Lower lobe of right lung (tissue), 2 donors: ENCODE data around the gene GABRP. TPM values are rescaled to one million over a fixed set of nuclear protein-coding genes. Genes with fewer than 3 reads are reported as not detected.
A peak's percentile ranks its signal among the peaks of the same experiment; 100 is the strongest.
"Not testable (repeated sequence)": the region's sequence is repeated elsewhere in the genome, so short reads cannot be mapped to it uniquely, and the experiment has no call there.

Experiments
- ATAC-seq, 2 donors: fragments of 200-7000 bp; cut with Tn5 transposase; one replicate each; pipeline ENCODE4 v1.9.1; 2020 to 2022; ENCODE audit warnings: mild to moderate bottlenecking in 2 of 2, moderate library complexity in 2 of 2
- DNase-seq: peaks from one replicate; pipeline ENCODE4 v3.0.0-alpha.2; 2020
- H3K27ac ChIP-seq: fragments of 200-600 bp; one replicate; pipeline ENCODE4 v1.8.0; 2022
- H3K27me3 ChIP-seq: fragments of 200-600 bp; one replicate; pipeline ENCODE4 v1.8.0; 2022; ENCODE audit warnings: low read depth
- H3K36me3 ChIP-seq: fragments of 200-600 bp; one replicate; pipeline ENCODE4 v1.8.0; 2022; ENCODE audit warnings: mild to moderate bottlenecking
- H3K4me1 ChIP-seq: fragments of 200-600 bp; one replicate; pipeline ENCODE4 v1.8.0; 2022
- H3K4me3 ChIP-seq: fragments of 200-600 bp; one replicate; pipeline ENCODE4 v1.8.0; 2022; ENCODE audit warnings: mild to moderate bottlenecking
- H3K9me3 ChIP-seq: fragments of 200-600 bp; one replicate; pipeline ENCODE4 v1.8.0; 2022
- intact Hi-C: fragments of 100-400 bp; cut with DNase I; formaldehyde crosslinking; loops from one replicate; pipeline ENCODE4 v1.11.0; 2022
- total RNA-seq: library from RNA; stranded (reverse); fragmentation: NEBNext Ultra II Directional; extraction: Animal tissue kit (Norgen Biotek cat#: 25700); gene quantifications from one replicate; pipeline ENCODE4 v1.2.1, GENCODE V29; 2021
- TF ChIP-seq, protein P1 (sequence below): fragments of 200-600 bp; IDR thresholded peaks from one replicate; pipeline ENCODE4 v1.8.0; 2022; ENCODE audit warnings: antibody characterized with exemption, mild to moderate bottlenecking
- donor health status: DM: no; HTN: yes; CAD: no; lungs with severe emphysema.

The GABRP gene
- total RNA-seq, 1 donor from 2014 or later = 0.38 TPM

DNA sequence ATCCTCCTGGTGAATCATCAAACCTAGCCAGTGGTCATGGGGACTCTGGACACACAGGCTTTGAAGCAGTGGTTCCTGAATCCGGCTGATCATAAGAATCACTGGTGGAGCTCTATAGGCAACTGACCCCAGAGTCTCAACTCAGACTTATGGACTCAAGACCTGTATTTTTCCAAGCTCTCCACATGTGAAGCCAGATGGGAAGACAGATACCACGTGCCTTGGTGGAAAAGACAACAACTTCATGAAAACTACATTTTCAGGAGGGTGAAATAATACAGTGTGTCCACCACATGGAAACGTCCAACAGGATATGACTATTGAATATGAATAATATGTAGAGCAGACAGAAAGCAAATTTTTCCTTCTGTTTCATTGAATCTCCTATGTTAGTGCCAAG, 33.7 kb downstream of the GABRP start:
- Histone ChIP-seq H3K27ac (no peak overlapping the region), H3K4me1 (no peaks in the 10 kb centered on the region), H3K36me3 (no peaks in the 10 kb centered on the region), H3K9me3 (no peaks in the 10 kb centered on the region), H3K27me3 (no peaks in the 10 kb centered on the region), H3K4me3 (no peak overlapping the region)
- TF ChIP-seq, protein P1, sequence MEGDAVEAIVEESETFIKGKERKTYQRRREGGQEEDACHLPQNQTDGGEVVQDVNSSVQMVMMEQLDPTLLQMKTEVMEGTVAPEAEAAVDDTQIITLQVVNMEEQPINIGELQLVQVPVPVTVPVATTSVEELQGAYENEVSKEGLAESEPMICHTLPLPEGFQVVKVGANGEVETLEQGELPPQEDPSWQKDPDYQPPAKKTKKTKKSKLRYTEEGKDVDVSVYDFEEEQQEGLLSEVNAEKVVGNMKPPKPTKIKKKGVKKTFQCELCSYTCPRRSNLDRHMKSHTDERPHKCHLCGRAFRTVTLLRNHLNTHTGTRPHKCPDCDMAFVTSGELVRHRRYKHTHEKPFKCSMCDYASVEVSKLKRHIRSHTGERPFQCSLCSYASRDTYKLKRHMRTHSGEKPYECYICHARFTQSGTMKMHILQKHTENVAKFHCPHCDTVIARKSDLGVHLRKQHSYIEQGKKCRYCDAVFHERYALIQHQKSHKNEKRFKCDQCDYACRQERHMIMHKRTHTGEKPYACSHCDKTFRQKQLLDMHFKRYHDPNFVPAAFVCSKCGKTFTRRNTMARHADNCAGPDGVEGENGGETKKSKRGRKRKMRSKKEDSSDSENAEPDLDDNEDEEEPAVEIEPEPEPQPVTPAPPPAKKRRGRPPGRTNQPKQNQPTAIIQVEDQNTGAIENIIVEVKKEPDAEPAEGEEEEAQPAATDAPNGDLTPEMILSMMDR = no peak
- ATAC-seq (no peak), DNase-seq (no peak)
- intact Hi-C loops = no loop called here

DNA sequence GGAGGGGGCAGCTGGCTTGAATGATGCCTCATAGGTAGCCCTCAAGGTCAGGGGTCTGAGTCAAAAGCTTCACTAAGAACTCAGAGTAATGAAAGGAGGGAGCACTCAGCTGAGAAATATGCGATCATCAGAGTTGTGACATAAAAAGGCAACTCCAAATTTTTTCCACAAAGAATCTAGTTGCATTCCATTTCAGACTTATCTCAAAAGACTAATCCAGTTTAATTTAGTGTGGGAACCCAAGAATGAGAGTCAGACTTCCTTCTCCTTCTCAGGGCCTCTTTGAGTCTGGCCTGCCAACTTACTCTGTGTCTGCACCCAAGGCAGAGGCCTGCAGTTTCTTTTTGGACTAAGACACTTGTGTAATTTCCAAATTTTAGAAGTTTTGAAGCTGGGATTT, 34.7 kb downstream of the GABRP start:
- no peak overlapping the region for H3K27ac ChIP-seq
- H3K4me3 ChIP-seq = no peak overlapping the region
- no peaks in the 10 kb centered on the region for H3K27me3 ChIP-seq
- intact Hi-C loops = no loop called here
- TF ChIP-seq, protein P1 = no peak
- no peak for DNase-seq
- no peaks in the 10 kb centered on the region for H3K36me3 ChIP-seq
- H3K4me1 ChIP-seq = no peaks in the 10 kb centered on the region
- H3K9me3 ChIP-seq = no peaks in the 10 kb centered on the region
- no peak for ATAC-seq

DNA sequence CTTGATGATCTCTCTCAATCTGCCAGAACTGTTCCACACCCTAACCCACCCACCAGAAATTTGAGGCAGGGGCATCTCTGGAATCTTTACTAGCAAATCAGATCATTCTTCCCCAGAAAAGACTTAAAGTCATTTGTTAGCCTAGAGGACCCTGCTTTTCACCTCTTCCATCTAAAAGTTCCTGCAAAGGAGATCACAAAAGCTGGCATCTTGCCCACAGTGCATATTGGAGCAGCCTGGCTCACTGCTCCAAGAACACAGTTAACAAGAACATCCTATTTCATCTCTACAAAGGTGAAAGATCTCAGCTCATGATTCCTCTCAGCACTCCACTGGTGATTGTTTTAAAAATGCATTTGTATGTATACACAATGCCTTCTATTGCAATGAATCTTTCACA, 36.3 kb downstream of the GABRP start:
- TF ChIP-seq, protein P1 = no peak
- Histone ChIP-seq H3K4me1 (no peaks in the 10 kb centered on the region), H3K36me3 (no peaks in the 10 kb centered on the region), H3K4me3 (no peak overlapping the region), H3K9me3 (no peaks in the 10 kb centered on the region), H3K27me3 (no peaks in the 10 kb centered on the region), H3K27ac (no peak overlapping the region)
- intact Hi-C loops = no loop called here
- ATAC-seq (no peak), DNase-seq (no peak)

DNA sequence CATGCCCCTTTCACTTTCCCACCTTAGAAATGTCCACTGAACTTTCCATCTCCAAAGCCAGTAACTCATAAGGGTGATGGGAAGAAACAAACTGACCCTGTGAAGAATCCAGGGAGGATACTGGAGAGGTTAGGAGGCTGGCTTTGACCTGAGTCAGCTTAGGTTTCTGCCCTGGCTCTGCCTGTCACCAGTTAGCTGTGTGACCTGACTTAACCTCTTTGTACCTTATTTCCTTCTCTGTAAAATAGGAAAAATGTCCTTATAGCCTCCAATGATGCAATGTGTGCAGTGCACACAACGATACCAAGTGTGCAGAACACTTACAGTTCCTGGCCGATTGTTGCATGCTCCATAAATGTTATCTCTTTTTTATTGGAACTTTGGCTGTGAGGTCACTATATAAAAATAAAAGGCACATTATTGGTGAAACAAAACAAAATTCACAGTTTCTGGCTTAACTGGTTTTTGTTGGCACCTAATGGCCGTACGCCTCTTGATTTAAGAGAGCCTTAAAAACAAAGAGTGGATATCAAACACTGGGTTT, 37.8 kb downstream of the GABRP start:
- ATAC-seq (peak; percentile 44 to 53), DNase-seq (no peak)
- no peaks in the 10 kb centered on the region for H3K27me3 ChIP-seq
- no peak overlapping the region for H3K27ac ChIP-seq
- TF ChIP-seq, protein P1 = no peak
- H3K9me3 ChIP-seq = no peaks in the 10 kb centered on the region
- H3K4me1 ChIP-seq = no peaks in the 10 kb centered on the region
- H3K36me3 ChIP-seq = no peaks in the 10 kb centered on the region
- intact Hi-C loops = no loop called here
- H3K4me3 ChIP-seq = no peak overlapping the region

DNA sequence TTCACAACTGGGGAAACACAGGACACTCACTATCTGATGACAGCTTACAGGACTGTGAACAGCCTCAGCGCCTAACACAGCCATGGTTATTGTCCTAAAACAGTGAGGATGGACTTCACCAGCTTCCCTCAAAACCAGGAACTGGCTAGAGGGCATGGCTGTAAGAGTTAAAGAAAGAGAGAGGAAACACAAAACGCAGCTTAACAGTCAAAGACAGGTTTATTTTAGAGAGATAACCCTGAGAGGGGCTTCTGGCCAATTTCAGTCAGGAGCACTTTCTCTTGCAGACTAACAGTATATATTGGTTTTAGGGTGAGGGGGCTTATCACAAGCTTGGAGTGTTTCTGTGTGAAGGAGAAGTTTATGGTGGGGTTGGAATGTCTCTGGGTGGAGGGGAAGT, 42.6 kb downstream of the GABRP start:
- Histone ChIP-seq H3K27me3 (no peaks in the 10 kb centered on the region), H3K4me3 (no peak overlapping the region), H3K36me3 (no peaks in the 10 kb centered on the region), H3K9me3 (no peaks in the 10 kb centered on the region), H3K4me1 (no peaks in the 10 kb centered on the region), H3K27ac (no peak overlapping the region)
- intact Hi-C loops = no loop called here
- DNase-seq (no peak), ATAC-seq (no peak)
- TF ChIP-seq, protein P1 = no peak

DNA sequence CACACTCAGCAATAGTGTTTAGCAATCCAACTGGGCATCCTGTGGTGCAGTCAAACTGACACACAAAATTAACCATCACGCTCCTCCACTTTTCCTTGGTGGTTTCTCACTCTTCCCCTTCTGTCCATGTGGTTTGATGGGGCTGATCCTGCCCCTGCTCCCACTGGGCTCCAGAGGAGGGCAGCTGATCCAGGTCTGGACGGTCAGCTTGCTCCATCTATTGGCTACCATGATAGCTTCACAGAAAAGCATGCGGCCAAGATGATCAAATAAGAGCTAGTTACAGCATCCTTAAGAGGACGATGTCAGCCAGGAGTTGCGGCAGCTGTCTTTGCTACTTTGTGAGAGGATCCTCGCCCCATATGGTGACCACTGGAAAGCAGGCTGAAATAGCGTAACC, 48.7 kb downstream of the GABRP start:
- TF ChIP-seq, protein P1 = no peak
- H3K36me3 ChIP-seq = no peaks in the 10 kb centered on the region
- intact Hi-C loops = no loop called here
- DNase-seq (no peak), ATAC-seq (no peak)
- H3K27ac ChIP-seq = no peak overlapping the region
- H3K4me1 ChIP-seq = no peaks in the 10 kb centered on the region
- no peaks in the 10 kb centered on the region for H3K9me3 ChIP-seq
- H3K27me3 ChIP-seq = no peaks in the 10 kb centered on the region
- H3K4me3 ChIP-seq = no peak overlapping the region

DNA sequence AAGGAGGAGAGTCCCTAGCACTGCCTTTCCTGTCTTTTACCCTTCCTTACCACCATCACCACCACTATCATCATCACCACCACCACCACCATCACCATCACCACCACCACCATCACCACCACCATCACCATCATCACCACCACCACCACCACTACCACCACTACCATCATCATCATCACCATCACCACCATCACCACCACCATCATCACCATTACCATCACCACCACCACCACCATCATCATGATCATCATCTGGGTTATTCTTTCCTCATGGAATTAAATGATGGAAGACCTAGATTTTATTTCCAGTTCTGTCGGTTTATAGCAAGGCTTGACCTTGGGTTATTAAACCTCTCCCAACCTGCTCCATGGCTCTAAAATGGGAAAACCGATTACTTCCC, 50.5 kb downstream of the GABRP start:
- ATAC-seq, H3K4me1 ChIP-seq, intact Hi-C loops, H3K27me3 ChIP-seq, DNase-seq, H3K4me3 ChIP-seq, H3K9me3 ChIP-seq, H3K36me3 ChIP-seq, H3K27ac ChIP-seq: not testable (repeated sequence)
